Measurements from ENCODE around the gene ENO3.

ENO3 gene

DNA sequence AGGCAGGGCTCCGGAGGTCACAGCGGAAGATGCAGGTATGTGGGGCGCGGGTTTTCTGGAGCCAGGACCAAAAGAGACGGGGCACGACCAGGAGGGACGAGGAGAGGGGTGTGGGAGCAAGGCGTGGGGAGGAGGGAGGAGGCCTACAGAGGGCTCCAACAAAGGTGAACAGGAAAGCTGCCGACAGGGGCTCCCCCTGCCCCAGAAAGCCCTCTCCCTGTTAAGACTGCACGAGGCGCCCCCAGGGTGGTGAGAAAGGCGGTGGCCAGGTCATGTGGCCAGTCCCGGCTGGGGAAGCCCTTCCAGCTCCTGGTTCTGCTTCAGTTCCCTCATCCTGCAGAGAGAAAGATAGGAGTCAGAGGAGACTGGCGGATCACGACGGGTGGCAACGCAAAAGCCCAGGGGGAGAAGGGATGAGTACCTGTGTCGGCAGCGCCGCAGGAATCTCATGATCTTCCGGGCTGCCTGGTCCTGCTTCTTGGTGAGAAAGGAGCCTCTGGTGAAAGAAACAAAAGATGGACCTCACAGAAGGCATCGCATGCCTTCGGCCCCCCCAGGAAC is 17.6 kb downstream of the ENO3 start:
- Mint-ChIP-seq H3K4me3 (no peak overlapping the region), H3K36me3 (peaks cover 42% of the 10 kb centered on the region in 2 donors), H3K9me3 (no peaks in the 10 kb centered on the region), H3K27me3 (no peaks in the 10 kb centered on the region), H3K4me1 (peaks cover 17 to 23% of the 10 kb centered on the region in 2 donors), H3K27ac (no peak overlapping the region)
- DNase-seq (no peak), ATAC-seq (replicated peaks) (no peak)

DNA sequence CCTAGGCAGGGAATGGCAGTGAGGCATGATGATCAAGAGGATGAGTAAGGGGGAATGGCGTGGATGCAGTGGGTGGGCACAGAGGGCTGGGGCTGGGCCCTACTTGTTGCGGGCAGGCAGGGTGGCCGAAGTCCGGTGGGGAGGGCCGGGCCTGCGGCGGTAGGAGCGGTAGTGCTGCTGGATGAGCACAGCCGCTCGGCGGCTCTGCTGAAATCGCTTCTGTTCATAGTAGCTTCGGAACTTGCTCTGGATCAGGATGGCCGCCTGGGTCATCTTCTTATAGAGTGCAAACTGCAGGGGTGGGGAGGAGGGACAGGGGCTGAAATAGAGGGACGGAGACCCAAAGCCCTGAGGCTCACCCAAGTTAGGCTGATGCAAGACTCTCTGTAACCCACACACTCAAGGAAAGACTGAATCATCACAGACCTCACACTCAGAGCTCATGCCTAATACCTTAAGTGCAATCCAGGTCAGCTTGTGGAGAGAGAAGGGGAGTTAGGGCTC is 18.2 kb downstream of the ENO3 start:
- Mint-ChIP-seq H3K36me3 (peaks cover 46 to 48% of the 10 kb centered on the region in 2 donors), H3K4me1 (peaks cover 17 to 25% of the 10 kb centered on the region in 2 donors), H3K27ac (no peak overlapping the region), H3K27me3 (no peaks in the 10 kb centered on the region), H3K4me3 (no peak overlapping the region), H3K9me3 (no peaks in the 10 kb centered on the region)
- no peak for ATAC-seq (replicated peaks)
- no peak for DNase-seq

DNA sequence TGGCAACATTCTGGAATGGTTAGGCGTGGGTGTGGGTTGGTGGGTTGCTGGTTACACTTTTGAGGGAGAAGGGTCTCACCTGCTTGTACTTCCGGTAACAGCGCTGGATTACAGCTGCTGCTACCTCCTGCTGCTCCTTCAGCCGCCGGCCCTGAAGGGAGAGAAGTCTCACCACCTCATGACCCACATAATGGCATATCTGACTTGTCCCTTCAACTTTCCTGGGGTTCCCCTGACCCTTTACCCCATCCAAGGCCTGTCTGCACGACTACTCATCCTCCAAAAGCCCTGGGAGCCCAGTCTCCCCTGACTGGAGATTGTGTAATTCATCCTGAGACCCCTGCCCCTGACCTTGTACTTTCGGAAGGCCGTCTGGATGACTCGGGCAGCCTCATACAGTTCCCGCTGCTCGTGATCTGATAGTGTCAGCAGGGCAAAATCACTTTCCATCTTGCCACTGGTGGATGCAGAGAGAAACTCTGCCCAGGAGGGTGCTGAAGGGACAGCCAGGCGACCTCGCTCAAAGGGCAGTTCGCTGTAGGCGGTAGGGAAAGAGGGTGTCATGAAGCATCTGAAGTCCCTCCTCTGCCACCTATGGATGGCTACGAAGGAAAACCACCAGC is 18.7 kb downstream of the ENO3 start:
- Mint-ChIP-seq H3K27me3 (no peaks in the 10 kb centered on the region), H3K27ac (no peak overlapping the region), H3K4me1 (peaks cover 17 to 24% of the 10 kb centered on the region in 2 donors), H3K9me3 (no peaks in the 10 kb centered on the region), H3K4me3 (no peak overlapping the region), H3K36me3 (peaks cover 50 to 52% of the 10 kb centered on the region in 2 donors)
- ATAC-seq (replicated peaks) (no peak), DNase-seq (no peak)

DNA sequence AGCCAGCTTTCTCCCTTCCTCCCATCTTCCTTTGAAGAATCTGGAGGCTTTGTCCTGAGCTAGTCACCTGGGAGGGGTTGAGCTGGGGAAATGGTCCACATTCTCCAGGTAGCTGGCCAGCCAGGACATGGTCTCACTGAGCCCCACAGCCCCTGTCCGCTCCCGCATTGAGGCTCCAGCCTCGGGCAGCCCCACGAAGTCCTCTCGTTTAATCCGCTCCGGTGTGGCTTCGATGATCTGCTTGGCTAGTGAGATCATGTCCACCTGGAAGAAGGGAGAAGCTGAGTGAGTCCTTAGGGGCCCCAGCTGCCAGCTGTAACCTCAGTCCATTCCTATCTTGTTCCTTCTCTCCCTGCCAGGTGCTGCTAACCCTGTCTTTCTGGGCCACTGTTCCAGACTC is 19.4 kb downstream of the ENO3 start:
- DNase-seq (no peak), ATAC-seq (replicated peaks) (no peak)
- H3K27me3 Mint-ChIP-seq, result no peaks in the 10 kb centered on the region
- peaks cover 51 to 52% of the 10 kb centered on the region in 2 donors for H3K36me3 Mint-ChIP-seq
- no peaks in the 10 kb centered on the region for H3K9me3 Mint-ChIP-seq
- no peak overlapping the region for H3K4me3 Mint-ChIP-seq
- H3K4me1 Mint-ChIP-seq, result peaks cover 15 to 23% of the 10 kb centered on the region in 2 donors
- H3K27ac Mint-ChIP-seq, result peak overlapping the region; percentile 43

DNA sequence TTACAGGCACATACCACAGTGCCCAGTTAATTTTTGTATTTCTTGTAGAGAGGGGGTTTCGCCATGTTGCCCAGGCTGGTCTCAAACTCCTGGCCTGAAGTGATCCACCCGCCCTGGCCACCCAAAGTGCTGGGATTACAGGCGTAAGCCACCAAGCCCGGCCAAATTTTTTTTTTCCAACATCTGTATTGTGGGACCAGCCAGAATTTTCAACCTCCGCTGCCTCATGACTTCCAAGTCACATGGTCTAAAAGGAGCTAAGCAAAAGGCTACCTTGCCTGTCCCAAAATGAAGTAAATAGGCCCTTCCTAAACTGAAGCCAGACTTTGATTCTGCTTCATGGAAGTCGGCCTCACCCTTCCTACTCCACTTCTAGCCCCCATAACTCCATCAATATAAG is 20.9 kb downstream of the ENO3 start:
- Mint-ChIP-seq H3K27me3 (no peaks in the 10 kb centered on the region), H3K27ac (no peak overlapping the region)

DNA sequence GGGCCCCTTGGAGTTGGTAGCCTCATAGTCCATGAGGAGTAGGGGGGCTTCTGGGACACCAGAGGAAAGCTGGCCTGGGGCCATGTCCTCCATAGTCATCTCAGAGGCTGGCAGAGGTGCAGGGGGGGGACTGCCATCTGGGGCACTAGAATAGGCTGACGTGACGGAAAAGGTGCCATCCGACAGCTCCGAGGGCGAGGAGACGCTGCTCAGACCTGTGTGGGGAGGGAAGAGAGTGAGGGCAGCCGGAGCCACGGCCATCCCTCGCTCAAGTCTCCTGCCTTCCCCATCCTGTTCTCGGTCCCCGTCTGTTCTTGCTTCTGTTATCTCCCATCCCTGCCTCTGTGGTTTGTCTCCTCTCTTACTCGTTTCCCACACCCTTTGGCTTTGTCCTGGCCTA is 21.4 kb downstream of the ENO3 start:
- Mint-ChIP-seq H3K36me3 (peaks cover 51 to 56% of the 10 kb centered on the region in 2 donors), H3K27ac (no peak overlapping the region), H3K4me3 (no peak overlapping the region), H3K27me3 (no peaks in the 10 kb centered on the region), H3K4me1 (peaks cover 5 to 17% of the 10 kb centered on the region in 2 donors), H3K9me3 (no peaks in the 10 kb centered on the region)
- ATAC-seq (replicated peaks) (no peak), DNase-seq (no peak)

More for the DNA sequence above, 20.9 kb downstream of the ENO3 start:
- Mint-ChIP-seq H3K36me3 (peaks cover 50 to 52% of the 10 kb centered on the region in 2 donors), H3K4me3 (no peak overlapping the region), H3K4me1 (peaks cover 5 to 17% of the 10 kb centered on the region in 2 donors), H3K9me3 (no peaks in the 10 kb centered on the region)
- ATAC-seq (replicated peaks) (no peak), DNase-seq (no peak)

DNA sequence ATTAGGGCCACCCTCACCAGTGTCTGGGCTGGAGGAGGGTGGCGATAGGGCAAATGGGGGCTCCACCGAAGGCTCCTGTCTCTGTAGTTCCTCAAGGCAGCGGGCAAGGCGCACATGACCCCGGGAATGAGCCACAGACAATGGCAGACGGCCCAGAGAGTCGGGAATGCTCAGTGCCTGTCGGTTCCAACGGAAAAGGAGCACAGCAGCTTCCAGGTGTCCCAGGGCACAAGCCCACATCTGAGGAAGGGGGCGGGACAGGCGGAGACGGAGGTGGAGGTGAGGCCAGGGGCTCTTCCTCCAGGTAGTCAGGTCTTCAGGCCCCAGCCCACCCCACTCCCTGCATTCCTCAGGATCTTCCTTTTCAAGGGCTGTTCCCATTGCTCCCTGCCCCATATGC is 21.8 kb downstream of the ENO3 start:
- Mint-ChIP-seq H3K4me3 (no peak overlapping the region), H3K4me1 (peaks cover 5 to 17% of the 10 kb centered on the region in 2 donors), H3K27me3 (no peaks in the 10 kb centered on the region), H3K9me3 (no peaks in the 10 kb centered on the region), H3K27ac (no peak overlapping the region), H3K36me3 (peaks cover 51 to 57% of the 10 kb centered on the region in 2 donors)
- DNase-seq (no peak), ATAC-seq (replicated peaks) (no peak)

DNA sequence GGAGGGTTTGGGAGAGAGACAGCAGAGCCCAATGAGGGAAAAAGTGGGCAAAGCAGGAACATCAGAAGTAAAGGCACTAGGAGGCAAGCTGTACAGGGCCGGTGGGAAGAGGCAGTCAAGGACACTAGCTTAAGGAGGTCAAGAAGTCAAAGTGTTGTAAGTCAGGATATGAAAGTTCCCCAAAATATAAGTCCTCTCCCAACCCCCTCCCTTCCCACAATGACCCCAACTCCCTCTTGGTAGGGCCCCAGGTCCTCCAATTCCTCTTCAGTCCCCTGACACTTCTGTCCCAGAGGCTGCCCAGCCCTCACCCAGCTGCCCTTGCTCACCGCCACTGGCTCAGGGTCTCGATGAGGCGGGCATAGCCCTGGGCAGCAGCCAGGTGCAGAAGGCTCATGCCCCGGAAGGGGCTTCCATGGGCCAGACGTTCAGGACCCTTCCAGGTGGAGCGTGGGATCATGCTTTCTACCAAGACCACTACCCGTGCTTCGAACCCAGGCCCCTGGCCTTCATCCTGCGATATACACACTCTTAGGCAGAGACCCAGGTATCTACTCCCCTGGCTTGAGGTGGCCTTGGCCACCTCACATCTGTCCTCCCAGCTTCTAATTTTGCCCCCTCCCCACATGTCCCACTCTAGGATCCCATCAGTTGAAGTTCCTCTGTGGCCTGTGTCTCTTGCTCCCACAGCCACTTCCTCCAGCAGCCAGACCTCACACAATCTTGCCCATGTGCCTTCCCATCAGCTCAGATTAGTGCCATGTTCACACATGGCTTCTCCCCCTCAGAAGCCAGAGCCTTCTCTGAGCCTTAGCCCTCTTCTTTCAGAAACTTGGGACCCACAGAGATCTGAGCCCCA is 22.6 kb downstream of the ENO3 start:
- Mint-ChIP-seq H3K27ac (no peak overlapping the region), H3K4me1 (peaks cover 9 to 20% of the 10 kb centered on the region in 2 donors), H3K4me3 (no peak overlapping the region), H3K27me3 (no peaks in the 10 kb centered on the region), H3K36me3 (peaks cover 54 to 60% of the 10 kb centered on the region in 2 donors), H3K9me3 (no peaks in the 10 kb centered on the region)
- DNase-seq (no peak), ATAC-seq (replicated peaks) (no peak)

DNA sequence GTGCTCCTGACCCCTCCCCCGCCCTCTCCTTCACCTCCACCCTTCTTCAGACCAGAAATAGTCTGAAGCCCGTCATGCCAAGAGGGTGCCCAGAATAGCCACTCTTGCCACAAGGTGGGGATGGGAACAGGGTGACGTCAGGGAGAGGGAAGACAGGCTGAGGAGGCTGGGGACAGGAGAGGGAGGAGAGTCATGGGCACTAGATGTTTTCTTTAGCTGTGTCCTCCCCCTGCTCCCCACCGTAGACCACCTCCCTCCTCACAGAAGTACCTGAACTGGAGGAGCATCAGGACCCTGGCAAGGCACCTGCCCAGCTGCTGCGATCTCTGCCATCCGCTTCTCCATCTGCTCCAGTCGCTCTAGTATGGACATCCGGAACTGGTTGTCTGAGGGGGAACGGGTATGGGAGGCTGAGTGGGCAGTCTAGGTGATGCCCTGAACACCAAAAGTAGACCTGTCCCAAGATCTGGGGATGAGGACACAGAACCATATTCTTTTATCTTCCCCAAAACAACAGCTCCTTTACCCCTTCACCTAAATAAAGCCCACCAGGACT is 23.3 kb downstream of the ENO3 start:
- no peak for DNase-seq
- peaks cover 16 to 26% of the 10 kb centered on the region in 2 donors for H3K4me1 Mint-ChIP-seq
- H3K27ac Mint-ChIP-seq, result no peak overlapping the region
- no peak for ATAC-seq (replicated peaks)
- no peaks in the 10 kb centered on the region for H3K27me3 Mint-ChIP-seq
- H3K4me3 Mint-ChIP-seq, result no peak overlapping the region
- peaks cover 55 to 68% of the 10 kb centered on the region in 2 donors for H3K36me3 Mint-ChIP-seq
- no peaks in the 10 kb centered on the region for H3K9me3 Mint-ChIP-seq

DNA sequence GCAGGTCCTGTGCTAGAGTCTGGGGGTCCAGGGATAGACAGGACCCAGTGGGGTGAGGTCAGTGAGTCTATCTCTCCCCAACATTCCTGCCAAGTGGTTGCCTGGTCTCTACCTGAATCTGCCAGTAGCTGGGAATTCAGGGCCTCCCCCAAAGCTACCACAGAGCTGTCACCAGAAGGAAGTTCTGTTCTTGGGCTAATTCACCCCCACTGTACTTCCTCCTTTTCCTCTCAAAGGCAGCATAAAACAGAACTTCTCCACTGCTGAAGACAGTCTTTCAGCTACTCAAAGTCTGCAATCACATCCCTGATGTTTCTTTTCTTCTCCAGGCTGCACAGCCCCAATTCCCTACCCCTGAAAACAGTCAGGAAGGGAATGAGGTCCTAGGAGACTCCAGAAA is 27.8 kb downstream of the ENO3 start:
- ATAC-seq (replicated peaks) (peak in 1 of 2 donors; percentile 45), DNase-seq (no peak)
- Mint-ChIP-seq H3K36me3 (peaks cover 54 to 77% of the 10 kb centered on the region in 2 donors), H3K4me3 (no peak overlapping the region), H3K27me3 (no peaks in the 10 kb centered on the region), H3K9me3 (no peaks in the 10 kb centered on the region), H3K4me1 (peaks cover 42 to 53% of the 10 kb centered on the region in 2 donors), H3K27ac (peak overlapping the region; percentile 48)

DNA sequence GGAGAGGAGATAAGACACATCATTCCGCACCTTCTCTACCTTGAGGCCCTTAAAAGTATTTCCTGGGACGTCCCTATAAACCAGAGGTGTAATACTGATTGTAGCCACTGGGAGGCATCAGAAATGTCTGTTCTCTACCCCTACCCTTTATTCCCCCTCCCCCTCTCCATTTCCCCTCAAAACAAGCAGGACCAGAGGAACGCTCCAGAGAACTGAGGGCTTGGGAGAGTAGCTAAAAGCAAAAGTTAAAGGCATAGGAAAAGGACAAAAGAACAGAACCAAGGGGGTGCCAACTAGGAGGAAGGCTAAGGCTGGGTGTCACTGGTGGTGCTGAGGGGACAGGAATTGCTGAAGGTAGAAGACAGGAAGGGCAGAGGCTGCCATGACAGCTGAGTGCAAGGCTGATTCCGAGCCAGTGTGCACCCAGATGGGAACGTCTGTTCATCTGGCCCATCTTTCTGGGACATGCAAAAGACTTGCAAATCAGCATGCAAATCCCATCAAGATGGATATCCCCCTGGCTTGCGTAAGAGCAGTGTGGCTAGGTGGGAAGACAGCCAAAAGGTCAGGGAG is 29.8 kb downstream of the ENO3 start:
- peak overlapping the region; percentile 79 for H3K27ac Mint-ChIP-seq
- H3K27me3 Mint-ChIP-seq, result no peaks in the 10 kb centered on the region
- ATAC-seq (replicated peaks) (peak; percentile 52 to 62), DNase-seq (no peak)
- H3K9me3 Mint-ChIP-seq, result no peaks in the 10 kb centered on the region
- H3K36me3 Mint-ChIP-seq, result peaks cover 45 to 63% of the 10 kb centered on the region in 2 donors
- no peak overlapping the region for H3K4me3 Mint-ChIP-seq
- peaks cover 42 to 56% of the 10 kb centered on the region in 2 donors for H3K4me1 Mint-ChIP-seq

DNA sequence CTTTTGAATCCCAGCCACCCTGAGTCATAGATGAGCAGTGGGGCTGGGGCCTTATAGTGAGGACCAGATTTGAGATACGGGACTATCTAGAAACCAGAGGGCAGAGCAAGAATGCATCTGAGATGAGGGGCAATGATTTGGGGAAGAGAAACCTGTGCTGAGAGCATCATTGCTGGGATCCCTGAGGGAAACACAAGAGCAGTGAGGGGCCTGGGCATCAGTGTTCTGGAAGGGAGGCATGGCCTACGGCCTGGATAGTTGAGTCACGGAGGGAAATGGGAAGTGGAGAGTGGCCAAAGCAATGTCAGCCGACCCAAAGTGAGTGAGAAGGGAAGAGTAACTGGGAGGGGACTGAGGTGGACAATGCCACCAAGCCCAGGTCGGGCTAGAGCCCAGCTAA is 31.4 kb downstream of the ENO3 start:
- Mint-ChIP-seq H3K4me3 (no peak overlapping the region), H3K9me3 (no peaks in the 10 kb centered on the region), H3K27me3 (no peaks in the 10 kb centered on the region), H3K4me1 (peaks cover 53 to 70% of the 10 kb centered on the region in 2 donors), H3K36me3 (peaks cover 47 to 55% of the 10 kb centered on the region in 2 donors), H3K27ac (peak overlapping the region; percentile 32)
- ATAC-seq (replicated peaks), result no peak
- no peak for DNase-seq

DNA sequence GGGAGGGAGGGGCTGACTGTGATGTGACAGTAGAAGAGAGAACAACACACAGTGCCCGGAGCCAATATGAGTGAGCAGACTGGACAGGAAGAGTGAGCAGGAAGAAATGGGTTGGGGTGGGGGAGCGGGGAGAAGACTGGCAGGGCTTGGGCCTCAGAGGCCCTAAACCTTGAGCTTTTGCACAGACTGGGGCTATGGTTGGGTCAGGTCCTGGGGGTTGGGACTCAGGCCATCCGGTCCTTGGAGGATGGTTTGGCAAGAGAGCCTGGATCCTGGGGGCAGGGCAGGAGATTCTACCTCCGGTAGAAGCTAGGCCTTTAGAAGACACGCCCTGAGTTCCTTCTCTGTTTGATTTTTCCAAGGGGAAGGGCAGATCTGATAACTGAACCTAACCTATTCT is 35.5 kb downstream of the ENO3 start:
- peaks cover 49 to 65% of the 10 kb centered on the region in 2 donors for H3K4me1 Mint-ChIP-seq

More for the DNA sequence above, 35.5 kb downstream of the ENO3 start:
- H3K9me3 Mint-ChIP-seq, result no peaks in the 10 kb centered on the region
- no peak for DNase-seq
- no peaks in the 10 kb centered on the region for H3K27me3 Mint-ChIP-seq
- H3K36me3 Mint-ChIP-seq, result peaks cover 40 to 43% of the 10 kb centered on the region in 2 donors
- H3K4me3 Mint-ChIP-seq, result peak overlapping the region; percentile 98 to 99
- peak overlapping the region; percentile 97 for H3K27ac Mint-ChIP-seq
- ATAC-seq (replicated peaks), result no peak
